Measurements from ENCODE around the gene STARD3. TPM values are rescaled to one million over a fixed set of nuclear protein-coding genes. Genes with fewer than 3 reads are reported as not detected.

The STARD3 gene
- total RNA-seq, 8 experiments from 2014 or later: 22.8 to 39.8 (median 29.6) TPM

DNA sequence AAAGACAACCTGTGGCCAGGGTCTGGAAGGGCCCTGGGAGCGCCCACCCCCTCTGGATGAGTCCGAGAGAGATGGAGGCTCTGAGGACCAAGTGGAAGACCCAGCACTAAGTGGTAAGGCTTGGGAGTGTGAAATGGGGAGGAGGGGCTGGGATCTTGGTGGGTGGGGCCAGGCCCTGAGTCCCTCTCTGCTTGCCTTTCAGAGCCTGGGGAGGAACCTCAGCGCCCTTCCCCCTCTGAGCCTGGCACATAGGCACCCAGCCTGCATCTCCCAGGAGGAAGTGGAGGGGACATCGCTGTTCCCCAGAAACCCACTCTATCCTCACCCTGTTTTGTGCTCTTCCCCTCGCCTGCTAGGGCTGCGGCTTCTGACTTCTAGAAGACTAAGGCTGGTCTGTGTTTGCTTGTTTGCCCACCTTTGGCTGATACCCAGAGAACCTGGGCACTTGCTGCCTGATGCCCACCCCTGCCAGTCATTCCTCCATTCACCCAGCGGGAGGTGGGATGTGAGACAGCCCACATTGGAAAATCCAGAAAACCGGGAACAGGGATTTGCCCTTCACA, 1.2 kb upstream of the STARD3 start:
- in situ Hi-C loops (cut with MboI; ENCODE audit: low pct_unique_long_range_greater_than_20kb in 2 of 9, low sequenced_read_pairs in 9 of 9, unreplicated experiment in 9 of 9): no loop called here
- no peak for ATAC-seq (replicated peaks in 6 of 8)
- Histone ChIP-seq H3K4me3 (no peak overlapping the region), H3K27ac (no peak overlapping the region), H3K4me1 (replicated peaks in 1 of 2) (peaks cover 30 to 33% of the 10 kb centered on the region in 2 donors)
- WGBS, 10 experiments: 50 to 100% (median 92%) methylated on average over 1 to 5 of the region's 8 CpGs; no CpG with 5 or more reads in 4 of the 10 experiments

DNA sequence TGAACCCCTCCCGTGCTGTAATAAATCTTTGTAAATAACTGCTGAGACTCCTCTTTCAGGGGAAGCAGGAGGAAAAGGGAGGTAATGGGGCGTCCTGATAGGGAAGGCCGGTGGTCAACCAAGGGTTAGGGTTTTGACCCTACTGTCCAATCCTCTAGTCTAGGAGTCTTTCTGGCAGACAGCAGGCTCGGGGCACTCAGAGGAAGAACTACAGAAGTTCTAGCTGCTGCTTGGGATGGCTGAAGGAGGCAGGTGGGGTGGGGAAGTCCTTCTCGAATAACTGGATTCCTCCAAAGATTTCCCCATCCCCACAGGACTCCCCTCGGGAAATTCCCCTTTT, 387 bp upstream of the STARD3 start:
- 0 to 40% (median 0%) methylated on average over 1 to 2 of the region's 6 CpGs; no CpG with 5 or more reads in 6 of the 10 experiments for WGBS, 10 experiments
- in situ Hi-C loops (cut with MboI; ENCODE audit: low pct_unique_long_range_greater_than_20kb in 2 of 9, low sequenced_read_pairs in 9 of 9, unreplicated experiment in 9 of 9): no loop called here
- peak in 3 of 8 experiments; percentile 3 to 6 (median 4) for ATAC-seq (replicated peaks in 6 of 8)
- H3K4me3 ChIP-seq: peak overlapping the region; percentile 75 to 91 (median 76)
- H3K4me1 ChIP-seq (replicated peaks in 1 of 2): peaks cover 30 to 33% of the 10 kb centered on the region in 2 donors
- H3K27ac ChIP-seq: peak overlapping the region; percentile 86 to 95

DNA sequence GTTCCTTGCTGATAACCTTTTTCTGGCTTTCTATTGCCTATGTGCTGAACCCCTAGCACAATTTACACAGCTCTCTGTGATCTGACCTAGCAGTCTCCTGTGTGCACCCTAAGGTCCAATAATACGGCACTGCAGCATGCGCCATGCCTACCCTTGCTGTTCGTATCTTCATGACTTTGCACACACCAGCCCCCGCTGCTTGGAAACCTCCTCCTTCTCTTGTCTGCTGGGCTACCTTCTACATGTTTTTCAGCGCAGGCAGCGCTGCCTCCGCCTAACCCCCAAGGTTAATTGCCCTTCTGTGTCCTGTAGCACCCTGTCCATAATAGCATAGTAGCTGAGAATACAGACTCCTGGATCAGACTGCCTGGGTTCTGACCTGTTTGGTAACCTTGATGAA, 1.4 kb downstream of the STARD3 start:
- peaks cover 23 to 24% of the 10 kb centered on the region in 2 donors for H3K4me1 ChIP-seq (replicated peaks in 1 of 2)
- in situ Hi-C loops (cut with MboI; ENCODE audit: low pct_unique_long_range_greater_than_20kb in 2 of 9, low sequenced_read_pairs in 9 of 9, unreplicated experiment in 9 of 9): no loop called here
- H3K4me3 ChIP-seq: peak overlapping the region; percentile 75 to 91 (median 76)
- no peak overlapping the region for H3K27ac ChIP-seq
- WGBS, 10 experiments: 73 to 100% (median 91%) methylated on average over 1 to 7 of the region's 7 CpGs; no CpG with 5 or more reads in 4 of the 10 experiments
- no peak for ATAC-seq (replicated peaks in 6 of 8)

DNA sequence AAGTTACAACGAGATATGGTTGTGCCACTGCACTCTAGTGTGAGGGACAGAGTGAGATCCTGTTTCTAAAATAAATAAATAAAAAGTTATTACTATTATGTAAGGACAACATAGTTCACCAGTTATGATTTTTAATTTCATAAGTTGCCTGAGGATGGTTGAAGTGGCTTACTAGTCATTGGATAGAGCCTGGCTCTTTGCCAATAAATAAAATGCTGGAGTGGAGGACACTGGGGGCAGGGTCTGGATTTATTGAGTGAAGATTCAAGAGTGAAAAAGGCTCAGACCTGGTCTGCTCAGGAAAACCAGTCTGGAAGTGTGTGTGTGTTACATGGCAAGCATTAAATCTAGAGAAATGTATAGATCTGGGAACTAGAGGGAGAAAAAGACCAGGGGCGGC, 2.1 kb downstream of the STARD3 start:
- no peak for ATAC-seq (replicated peaks in 6 of 8)
- Histone ChIP-seq H3K4me3 (no peak overlapping the region), H3K4me1 (replicated peaks in 1 of 2) (peaks cover 23 to 24% of the 10 kb centered on the region in 2 donors), H3K27ac (no peak overlapping the region)
- in situ Hi-C loops (cut with MboI; ENCODE audit: low pct_unique_long_range_greater_than_20kb in 2 of 9, low sequenced_read_pairs in 9 of 9, unreplicated experiment in 9 of 9): no loop called here
- WGBS, 10 experiments: 60 to 100% (median 85%) methylated on average over 1 to 2 of the region's 2 CpGs; no CpG with 5 or more reads in 3 of the 10 experiments

DNA sequence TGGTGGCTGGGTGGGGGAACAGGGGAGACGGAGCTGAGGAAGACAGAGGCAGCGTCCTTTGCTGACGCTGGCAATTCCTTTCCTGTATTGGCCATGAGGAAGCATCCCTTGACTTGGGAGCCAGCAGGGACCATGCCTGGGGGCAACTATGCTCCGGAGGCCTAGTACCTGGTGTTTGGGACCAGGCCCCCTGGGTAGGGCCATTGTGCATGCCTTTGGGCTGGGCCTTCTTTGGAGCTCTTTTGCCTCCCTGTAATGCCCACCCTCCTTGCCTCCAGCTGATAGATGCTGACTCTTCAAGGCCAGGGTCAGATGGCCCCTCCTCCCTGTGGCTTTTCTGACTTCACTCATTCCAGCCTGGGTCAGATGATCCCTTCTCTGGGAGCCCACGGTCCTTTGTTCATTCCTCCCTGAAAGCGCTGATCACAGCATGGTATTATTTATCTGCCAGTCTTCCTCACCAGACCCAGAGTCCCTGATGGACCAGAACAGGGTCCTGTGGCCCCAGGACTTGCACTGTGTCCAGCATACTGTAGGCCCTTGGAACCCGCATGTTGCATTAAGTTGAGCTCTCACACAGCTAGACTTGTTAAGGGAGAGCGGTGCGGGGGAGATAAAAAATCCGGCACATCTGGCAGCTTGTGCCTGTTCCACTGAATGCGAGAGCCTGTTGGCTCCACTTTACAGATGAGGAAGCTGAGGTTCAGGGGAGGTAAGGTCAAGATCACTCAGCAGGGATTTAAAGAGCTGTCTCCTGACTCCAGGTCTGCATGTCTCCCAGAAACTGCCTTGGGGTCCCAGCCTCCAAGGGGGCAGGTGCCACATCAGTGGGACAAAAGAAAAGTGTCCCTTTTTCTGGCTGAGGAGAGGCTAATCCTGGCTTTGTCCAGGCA, 2.9 kb downstream of the STARD3 start:
- 73 to 100% (median 90%) methylated on average over 2 to 4 of the region's 11 CpGs; no CpG with 5 or more reads in 4 of the 10 experiments for WGBS, 10 experiments
- ATAC-seq (replicated peaks in 6 of 8): no peak
- no peak overlapping the region for H3K27ac ChIP-seq
- no peak overlapping the region for H3K4me3 ChIP-seq
- in situ Hi-C loops (cut with MboI; ENCODE audit: low pct_unique_long_range_greater_than_20kb in 2 of 9, low sequenced_read_pairs in 9 of 9, unreplicated experiment in 9 of 9): no loop called here
- H3K4me1 ChIP-seq (replicated peaks in 1 of 2): peaks cover 20 to 21% of the 10 kb centered on the region in 2 donors

DNA sequence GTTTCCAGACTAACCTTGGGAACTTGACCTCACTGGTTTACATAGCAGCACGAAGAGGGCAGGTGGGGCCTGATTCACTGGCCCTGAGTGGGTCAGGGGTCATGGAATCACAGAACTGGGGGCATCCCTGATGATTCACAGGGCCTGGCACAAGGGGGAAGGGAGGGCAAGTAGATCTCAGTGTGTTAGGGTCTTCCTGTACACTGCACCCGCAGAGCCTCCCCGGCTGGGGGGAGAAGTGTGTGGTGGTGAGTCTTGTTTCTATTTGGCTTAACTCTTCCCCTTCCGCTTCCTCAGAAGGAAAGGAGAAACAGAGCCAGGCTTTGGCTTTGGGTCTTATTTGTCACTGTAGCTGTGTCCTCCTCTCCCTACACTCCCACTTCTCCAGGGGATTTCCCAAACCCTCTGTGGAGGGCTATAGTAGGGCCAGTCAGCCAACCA, 3.7 kb downstream of the STARD3 start:
- WGBS, 10 experiments: 0 to 100% (median 70%) methylated on average over 1 to 2 of the region's 4 CpGs; no CpG with 5 or more reads in 7 of the 10 experiments
- in situ Hi-C loops (cut with MboI; ENCODE audit: low pct_unique_long_range_greater_than_20kb in 2 of 9, low sequenced_read_pairs in 9 of 9, unreplicated experiment in 9 of 9): no loop called here
- no peak overlapping the region for H3K4me3 ChIP-seq
- peaks cover 21 to 22% of the 10 kb centered on the region in 2 donors for H3K4me1 ChIP-seq (replicated peaks in 1 of 2)
- no peak for ATAC-seq (replicated peaks in 6 of 8)
- no peak overlapping the region for H3K27ac ChIP-seq

DNA sequence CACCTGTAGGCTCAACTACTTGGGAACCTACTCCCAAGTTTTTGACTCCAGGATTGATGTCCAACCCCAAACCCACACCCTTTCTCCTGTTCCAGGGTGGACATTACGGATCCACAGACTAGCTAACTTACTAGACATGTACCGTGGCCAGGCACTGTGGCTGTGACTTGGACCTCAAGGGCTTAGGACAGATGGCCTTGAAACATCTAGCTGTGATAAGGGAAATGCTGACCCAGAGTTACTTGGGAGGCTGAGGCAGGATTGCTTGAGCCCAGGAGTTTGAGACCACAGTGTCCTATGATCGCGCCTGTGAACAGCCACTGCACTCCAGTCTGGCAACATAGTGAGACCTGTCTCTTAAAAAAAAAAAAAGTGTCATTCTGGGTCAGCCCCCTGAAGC, 4.2 kb downstream of the STARD3 start:
- H3K27ac ChIP-seq: no peak overlapping the region
- ATAC-seq (replicated peaks in 6 of 8): no peak
- WGBS, 10 experiments: 80 to 100% (median 90%) methylated on average over 1 to 2 of the region's 4 CpGs; no CpG with 5 or more reads in 6 of the 10 experiments
- in situ Hi-C loops (cut with MboI; ENCODE audit: low pct_unique_long_range_greater_than_20kb in 2 of 9, low sequenced_read_pairs in 9 of 9, unreplicated experiment in 9 of 9): no loop called here
- H3K4me1 ChIP-seq (replicated peaks in 1 of 2): peaks cover 18 to 21% of the 10 kb centered on the region in 2 donors
- no peak overlapping the region for H3K4me3 ChIP-seq

DNA sequence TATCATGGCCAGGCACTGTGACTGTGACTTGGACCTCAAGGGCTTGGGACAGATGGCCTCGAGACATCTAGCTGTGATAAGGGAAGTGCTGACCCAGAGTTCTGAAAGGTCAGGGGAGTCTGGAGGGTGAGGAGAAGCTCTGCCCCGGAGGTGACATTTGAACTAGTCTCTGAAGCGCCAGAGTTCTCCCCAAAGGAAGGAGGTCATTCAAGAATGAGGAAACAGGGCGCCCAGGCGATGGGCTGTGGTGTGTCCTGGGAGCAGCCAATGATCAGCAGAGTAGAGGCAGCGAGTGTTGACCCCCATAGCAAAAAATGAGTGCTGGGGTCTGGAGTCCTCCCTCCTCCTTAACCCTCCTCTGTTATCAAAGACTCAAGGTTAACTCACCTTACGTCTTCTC, 4.9 kb downstream of the STARD3 start:
- Histone ChIP-seq H3K27ac (no peak overlapping the region), H3K4me3 (no peak overlapping the region), H3K4me1 (replicated peaks in 1 of 2) (peaks cover 14 to 16% of the 10 kb centered on the region in 2 donors)
- WGBS, 10 experiments: 71 to 100% (median 85%) methylated on average over 1 to 6 of the region's 7 CpGs; no CpG with 5 or more reads in 4 of the 10 experiments
- ATAC-seq (replicated peaks in 6 of 8): no peak
- in situ Hi-C loops (cut with MboI; ENCODE audit: low pct_unique_long_range_greater_than_20kb in 2 of 9, low sequenced_read_pairs in 9 of 9, unreplicated experiment in 9 of 9): no loop called here

DNA sequence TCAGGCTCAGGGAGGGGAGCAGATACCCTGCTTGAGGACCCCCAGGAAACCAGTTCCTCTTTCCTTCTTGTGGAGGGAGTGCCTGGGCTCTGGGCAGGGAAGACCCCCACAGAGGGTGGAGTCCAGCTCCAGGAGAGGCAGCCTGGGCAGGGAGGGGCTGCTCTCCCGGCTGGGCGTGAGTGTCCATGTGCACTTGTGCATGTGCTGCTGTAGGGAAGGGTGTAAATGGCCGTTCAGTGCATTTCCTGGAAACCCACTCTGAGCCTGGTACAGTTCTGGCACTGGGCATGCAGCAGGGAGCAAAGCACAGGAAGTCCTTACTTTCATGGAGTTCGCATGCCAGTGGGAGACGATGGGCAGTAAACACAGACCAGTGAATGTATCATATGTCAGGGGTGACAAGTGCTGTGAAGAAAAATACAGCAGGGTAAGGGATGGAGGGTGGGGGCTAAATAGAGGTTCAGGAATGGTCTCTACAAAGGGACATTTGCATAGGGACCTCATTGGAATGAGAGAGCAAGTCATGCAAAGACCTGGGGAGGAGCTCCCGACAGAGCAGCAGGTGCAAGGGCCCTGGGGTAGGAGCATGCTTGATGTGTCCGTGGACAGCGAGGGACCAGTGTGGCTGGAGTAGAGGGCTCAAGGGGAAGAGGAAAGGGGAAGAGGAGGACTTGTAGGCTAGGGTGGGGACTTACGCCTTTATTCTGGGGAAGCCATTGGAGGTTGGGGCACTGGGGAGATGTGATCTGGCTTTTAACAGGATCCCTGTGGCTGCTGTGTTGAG, 5.5 kb downstream of the STARD3 start:
- ATAC-seq (replicated peaks in 6 of 8): peak in 3 of 8 experiments; percentile 23 to 53 (median 45)

DNA sequence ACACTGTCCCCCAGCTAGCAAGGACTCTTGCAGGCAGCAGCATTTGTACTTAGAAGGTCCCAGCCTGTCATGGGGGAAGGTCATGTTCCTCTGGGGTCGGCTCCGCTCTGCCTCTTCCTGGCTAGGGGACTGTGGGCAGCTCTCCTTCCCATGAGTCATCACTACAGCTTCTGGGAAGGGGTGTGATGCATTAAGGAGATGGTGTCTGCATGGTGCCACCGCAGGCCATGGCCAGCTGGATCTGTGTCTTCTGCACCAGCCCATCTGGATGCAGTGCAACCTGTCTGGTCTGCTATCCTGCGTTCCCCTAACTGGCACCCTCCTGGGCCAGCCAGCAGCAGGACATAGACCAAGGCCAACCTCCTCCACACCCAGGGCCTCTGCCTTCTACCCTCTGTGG, 6.3 kb downstream of the STARD3 start:
- in situ Hi-C loops (cut with MboI; ENCODE audit: low pct_unique_long_range_greater_than_20kb in 2 of 9, low sequenced_read_pairs in 9 of 9, unreplicated experiment in 9 of 9): no loop called here
- no peak overlapping the region for H3K4me3 ChIP-seq
- H3K4me1 ChIP-seq (replicated peaks in 1 of 2): peaks cover 9 to 11% of the 10 kb centered on the region in 2 donors
- H3K27ac ChIP-seq: no peak overlapping the region
- ATAC-seq (replicated peaks in 6 of 8): peak in 6 of 8 experiments; percentile 7 to 67 (median 48)
- WGBS, 10 experiments: 50 to 100% (median 88%) methylated on average over 1 to 2 of the region's 4 CpGs; no CpG with 5 or more reads in 7 of the 10 experiments

More for the DNA sequence above, 5.5 kb downstream of the STARD3 start:
- in situ Hi-C loops (cut with MboI; ENCODE audit: low pct_unique_long_range_greater_than_20kb in 2 of 9, low sequenced_read_pairs in 9 of 9, unreplicated experiment in 9 of 9): no loop called here
- Histone ChIP-seq H3K4me3 (no peak overlapping the region), H3K4me1 (replicated peaks in 1 of 2) (peaks cover 14 to 16% of the 10 kb centered on the region in 2 donors), H3K27ac (no peak overlapping the region)
- 70 to 100% (median 89%) methylated on average over 2 to 8 of the region's 9 CpGs; no CpG with 5 or more reads in 4 of the 10 experiments for WGBS, 10 experiments

DNA sequence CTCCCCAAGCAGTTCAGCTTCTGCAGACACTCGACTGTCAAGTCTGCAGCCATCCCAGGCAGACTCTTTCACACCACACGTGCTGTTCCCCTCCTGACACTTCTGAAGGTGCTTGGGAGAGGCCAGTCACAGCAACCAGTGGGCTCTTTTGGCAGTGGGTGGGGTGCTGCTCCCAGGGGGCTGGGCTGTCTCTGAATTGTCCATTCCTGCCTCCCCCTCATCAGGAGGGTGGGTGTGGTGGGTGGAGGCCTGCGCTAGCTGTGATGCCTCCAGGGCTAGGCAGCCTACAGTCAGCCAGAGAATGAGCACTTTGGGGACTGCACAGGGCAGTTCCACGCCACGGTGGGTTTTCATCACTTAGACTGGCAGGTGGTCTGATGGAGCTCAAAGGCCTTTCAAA, 10.3 kb downstream of the STARD3 start:
- 5 to 100% (median 80%) methylated on average over 1 to 3 of the region's 5 CpGs; no CpG with 5 or more reads in 7 of the 10 experiments for WGBS, 10 experiments
- peak in 3 of 8 experiments; percentile 61 to 86 (median 77) for ATAC-seq (replicated peaks in 6 of 8)
- peaks cover 6 to 22% of the 10 kb centered on the region in 2 donors for H3K4me1 ChIP-seq (replicated peaks in 1 of 2)
- no peak overlapping the region for H3K27ac ChIP-seq
- in situ Hi-C loops (cut with MboI; ENCODE audit: low pct_unique_long_range_greater_than_20kb in 2 of 9, low sequenced_read_pairs in 9 of 9, unreplicated experiment in 9 of 9): no loop called here
- no peak overlapping the region for H3K4me3 ChIP-seq

DNA sequence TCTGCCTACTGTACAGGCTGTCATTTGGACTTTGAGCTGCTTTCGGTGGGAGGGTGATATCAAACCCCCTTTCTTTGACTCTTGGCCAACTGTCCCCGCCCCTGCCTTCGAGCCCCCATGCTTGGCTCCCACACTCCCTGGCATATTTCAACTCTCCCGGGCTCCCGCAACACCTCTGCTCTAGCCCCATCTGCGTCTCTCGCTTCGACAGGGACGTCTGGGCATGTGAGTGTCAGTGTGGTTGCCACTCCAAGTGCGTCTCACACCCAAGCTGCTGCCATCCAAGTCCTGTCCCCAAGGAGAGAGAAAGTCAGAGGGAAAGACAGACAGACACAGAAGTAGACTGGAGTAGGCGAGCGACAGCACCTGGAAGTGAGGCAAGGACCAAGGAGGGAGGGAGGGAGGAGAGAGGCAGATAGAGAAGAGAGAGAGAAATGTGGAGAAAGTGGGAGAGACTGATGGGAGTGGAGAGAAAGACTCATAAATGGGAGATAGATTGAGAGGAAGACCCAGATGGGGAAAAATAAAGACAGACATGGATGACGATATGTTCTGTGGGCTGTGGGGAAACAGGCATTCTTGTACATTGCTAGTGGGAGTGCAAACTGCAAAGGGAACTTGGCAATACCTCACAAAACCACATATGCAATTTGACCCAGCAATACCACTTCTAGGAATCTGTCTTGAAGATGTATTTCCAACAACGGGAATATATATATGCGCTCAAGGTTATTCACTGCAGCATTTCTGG, 11.8 kb downstream of the STARD3 start:
- in situ Hi-C loops (cut with MboI; ENCODE audit: low pct_unique_long_range_greater_than_20kb in 2 of 9, low sequenced_read_pairs in 9 of 9, unreplicated experiment in 9 of 9): no loop called here
- Histone ChIP-seq H3K4me3 (no peak overlapping the region), H3K4me1 (replicated peaks in 1 of 2) (peaks cover 17 to 37% of the 10 kb centered on the region in 2 donors), H3K27ac (no peak overlapping the region)
- 70 to 100% (median 87%) methylated on average over 2 to 12 of the region's 15 CpGs for WGBS, 10 experiments
- ATAC-seq (replicated peaks in 6 of 8): no peak

All from motor neuron (in vitro differentiated cells).